GM12872 (cell line): ENCODE results near the gene KIF4B.

Experiments
- CTCF ChIP-seq: IDR thresholded peaks from 3 replicates; pipeline ENCODE4 v1.5.1; 2011; ENCODE audit warnings: low read depth, mild to moderate bottlenecking, low read length, moderate library complexity; ENCODE audit not compliant: insufficient read depth

Gene KIF4B

GRCh38 chr5:154997746-154998145 is 15.8 kb upstream of the KIF4B start:
- no peak for TF ChIP-seq CTCF

- TF ChIP-seq CTCF, result no peak
Measured at GRCh38 chr5:154999865-155000264, 13.7 kb upstream of the KIF4B start.

GRCh38 chr5:155001523-155001922 is 12.0 kb upstream of the KIF4B start:
- no peak for TF ChIP-seq CTCF

- TF ChIP-seq CTCF, result peak; percentile 64
Measured at GRCh38 chr5:155004138-155004744, 9.3 kb upstream of the KIF4B start.

- no peak for TF ChIP-seq CTCF
Measured at GRCh38 chr5:155008669-155009068, 4.9 kb upstream of the KIF4B start.

GRCh38 chr5:155010881-155011280 is 2.7 kb upstream of the KIF4B start:
- no peak for TF ChIP-seq CTCF

- TF ChIP-seq CTCF, result no peak
Measured at GRCh38 chr5:155015239-155015638, 1.7 kb downstream of the KIF4B start.
